GM18909 (cell line): ENCODE results near the gene HERPUD2.
A peak's percentile ranks its signal among the peaks of the same experiment; 100 is the strongest.

ENCODE experiments used
- ATAC-seq: cut with Tn5 transposase; IDR thresholded peaks from one replicate; pipeline ENCODE4 v1.9.1; 2021; ENCODE audit warnings: mild to moderate bottlenecking; ENCODE audit not compliant: unreplicated experiment, poor library complexity

The HERPUD2 gene

DNA sequence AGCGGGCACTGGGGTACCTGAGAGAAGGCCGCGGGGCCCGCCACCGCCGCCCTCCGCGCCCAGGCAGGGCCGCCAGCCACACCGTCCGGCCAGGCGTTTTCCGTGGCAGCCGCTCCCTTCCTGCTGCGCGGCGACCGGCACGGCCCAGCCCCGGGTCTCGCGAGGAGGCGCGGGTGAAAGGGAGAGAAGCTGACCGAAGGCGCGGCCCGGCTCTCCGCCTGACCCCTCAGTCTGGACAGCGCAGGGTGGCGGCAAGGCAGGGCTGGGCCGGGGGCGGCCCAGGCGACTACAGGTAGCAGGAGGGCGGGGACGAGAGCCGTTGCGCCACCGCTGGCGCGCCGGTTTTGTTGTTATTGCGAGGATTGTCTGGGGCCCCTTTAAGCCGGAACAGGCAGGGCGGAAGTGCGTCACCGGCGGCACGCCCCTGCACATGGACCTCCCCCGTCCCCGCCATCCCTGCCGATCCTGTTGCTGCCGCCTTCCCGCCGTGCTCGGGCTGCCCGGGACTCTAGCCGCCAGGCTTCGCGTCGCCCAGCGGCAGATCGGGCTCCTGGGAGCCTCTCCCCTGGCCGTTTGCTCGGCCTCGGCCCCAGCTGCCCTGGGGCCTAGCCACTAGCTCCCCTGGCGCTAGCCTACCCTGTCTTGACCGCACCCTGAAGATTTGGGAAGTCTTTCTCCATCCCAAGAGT is at the start of gene HERPUD2:
Gene HERPUD2 (minus strand): TSS at position 352 of the 689 bp plus-strand sequence. CDS start 805 bp downstream, outside the sequence.
- ATAC-seq, result peak; percentile 91

DNA sequence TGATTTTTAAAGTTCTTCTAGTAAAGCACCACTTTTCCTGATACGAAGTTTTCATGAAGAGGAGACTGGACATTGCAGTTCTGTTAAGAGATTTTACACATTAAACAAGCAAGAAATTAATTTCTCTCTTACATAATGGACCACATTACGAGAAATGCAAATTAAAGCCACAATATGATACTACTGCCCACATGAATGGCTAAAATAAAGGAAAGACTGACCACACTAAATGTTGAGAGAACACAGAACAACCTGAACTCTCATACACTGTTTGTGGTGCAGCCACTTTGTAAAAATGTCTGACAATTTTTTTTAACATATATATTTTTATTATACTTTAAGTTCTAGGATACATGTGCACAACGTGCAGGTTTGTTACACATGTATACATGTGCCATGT is 44.0 kb upstream of the HERPUD2 start:
- ATAC-seq, result no peak

- no peak for ATAC-seq
These were observed 41.8 kb upstream of the HERPUD2 start for GRCh38 chr7:35736725-35737124.

DNA sequence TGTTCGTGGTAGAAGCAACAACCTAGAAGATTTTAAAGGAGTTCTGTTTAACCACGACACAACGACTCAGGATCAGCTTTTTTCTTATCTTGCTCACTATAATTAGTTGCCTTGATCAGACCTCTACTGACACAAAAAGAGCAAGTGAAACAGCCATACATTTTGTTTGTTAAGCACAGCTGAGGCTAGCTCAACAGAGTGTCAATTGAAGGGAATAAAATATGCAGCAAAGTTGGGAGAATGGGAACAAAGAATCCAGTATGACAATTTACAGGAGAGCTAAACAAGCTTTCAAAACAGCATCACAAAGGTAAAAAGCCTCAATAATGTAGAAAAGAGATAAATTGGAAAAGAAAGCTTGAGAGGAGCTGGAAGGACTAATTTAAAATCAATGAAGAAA is 40.5 kb upstream of the HERPUD2 start:
- no peak for ATAC-seq

DNA sequence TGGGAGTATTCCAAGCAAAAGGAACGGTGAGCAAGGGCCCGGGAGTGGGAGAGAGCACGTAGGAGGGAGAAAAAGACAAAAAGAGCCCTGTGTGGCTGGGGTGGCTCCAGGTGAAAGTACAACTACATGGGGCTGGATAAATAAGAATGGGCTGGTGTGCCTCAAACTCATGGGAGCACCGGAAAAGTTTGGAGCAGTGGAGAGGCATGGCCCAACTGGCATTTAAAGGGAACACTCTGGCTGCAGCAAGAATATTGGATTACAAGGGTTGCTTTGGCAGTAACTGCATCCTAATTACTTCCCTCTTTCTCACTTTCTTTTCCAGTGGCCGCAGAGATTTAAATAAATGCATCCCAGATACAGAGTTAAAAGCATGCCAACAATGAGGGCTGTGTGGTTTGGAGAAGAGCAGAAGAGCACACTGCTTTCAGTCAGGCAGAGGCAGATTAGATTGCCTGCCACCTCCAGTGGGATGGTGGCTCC is 39.1 kb upstream of the HERPUD2 start:
- ATAC-seq, result no peak

GRCh38 chr7:35731349-35731748 is 36.4 kb upstream of the HERPUD2 start:
- no peak for ATAC-seq

DNA sequence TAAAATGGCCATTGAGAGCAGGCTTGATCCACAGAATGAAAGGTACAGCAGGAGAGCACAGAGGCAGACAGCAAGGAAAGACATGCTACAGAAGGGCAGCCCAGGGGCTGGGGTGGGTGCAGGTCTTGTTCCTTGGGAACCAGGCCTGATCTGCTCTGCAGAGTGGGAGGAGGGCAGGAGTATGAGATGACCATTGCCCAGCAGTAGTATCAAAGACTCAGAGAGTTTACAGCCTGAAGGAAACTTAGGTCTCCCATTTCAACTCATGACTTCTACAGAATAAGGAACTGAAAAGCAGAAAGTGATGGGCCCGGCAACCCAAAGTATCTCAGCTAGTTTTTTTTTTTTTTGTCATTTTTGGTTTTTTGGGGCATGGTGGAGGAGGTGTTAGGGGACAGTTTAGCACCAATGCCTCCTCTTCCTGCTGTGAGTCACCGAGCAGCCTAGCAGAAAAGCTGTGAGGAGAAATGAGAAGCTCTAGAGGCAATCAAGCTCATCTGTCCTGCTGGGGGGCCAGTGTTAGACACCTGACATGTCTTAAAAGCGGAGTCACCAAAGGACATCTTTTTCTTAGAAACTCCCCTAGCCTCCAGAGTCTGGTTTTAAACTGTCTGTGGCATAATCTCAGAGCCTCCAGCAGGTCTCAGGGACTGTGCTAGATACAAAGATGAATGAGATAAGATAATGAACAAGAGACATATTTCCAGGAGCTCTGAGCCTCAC is 34.3 kb upstream of the HERPUD2 start:
- peak; percentile 59 for ATAC-seq

- no peak for ATAC-seq
These were observed 33.6 kb upstream of the HERPUD2 start for GRCh38 chr7:35728412-35729060.

- ATAC-seq, result peak; percentile 15
These were observed 32.6 kb upstream of the HERPUD2 start for GRCh38 chr7:35727571-35727970.

DNA sequence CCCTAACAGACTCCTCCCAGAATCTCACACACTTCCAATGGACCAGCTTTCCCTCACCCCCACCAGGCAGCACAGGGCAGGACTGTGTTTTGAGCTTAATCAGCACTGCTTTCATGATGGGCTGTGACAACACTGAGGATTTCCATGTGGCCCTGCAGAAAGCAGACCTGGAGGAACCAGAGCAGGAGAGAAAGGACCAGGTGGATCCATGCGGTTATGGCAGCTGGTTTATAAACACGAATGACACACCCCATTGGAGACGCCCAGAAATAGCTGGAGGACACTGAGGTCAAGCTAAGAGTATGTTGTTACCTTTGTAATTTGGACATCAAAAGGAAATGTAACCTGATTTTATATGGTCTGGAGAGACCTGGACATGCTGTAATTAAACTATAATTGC is 31.7 kb upstream of the HERPUD2 start:
- ATAC-seq, result no peak

DNA sequence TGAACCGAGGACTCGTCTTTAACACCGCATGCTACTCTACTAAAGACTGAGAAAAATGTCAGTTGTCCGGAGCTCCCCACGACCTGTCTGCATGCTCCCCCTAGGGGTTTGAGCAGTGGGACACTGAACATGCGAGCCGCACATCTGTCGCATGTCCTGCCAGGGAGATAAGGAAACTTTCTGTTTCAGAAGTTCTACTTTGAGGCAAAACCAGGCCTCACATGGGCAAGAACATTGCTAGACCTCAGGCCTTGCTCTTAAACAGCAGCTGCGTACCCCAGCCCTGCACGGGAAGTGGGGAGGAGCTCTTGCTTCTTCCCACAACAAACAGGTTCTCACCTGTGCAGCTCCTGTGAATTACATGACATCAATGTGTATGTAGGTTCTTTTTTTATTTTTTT is 30.3 kb upstream of the HERPUD2 start:
- peak; percentile 31 for ATAC-seq

DNA sequence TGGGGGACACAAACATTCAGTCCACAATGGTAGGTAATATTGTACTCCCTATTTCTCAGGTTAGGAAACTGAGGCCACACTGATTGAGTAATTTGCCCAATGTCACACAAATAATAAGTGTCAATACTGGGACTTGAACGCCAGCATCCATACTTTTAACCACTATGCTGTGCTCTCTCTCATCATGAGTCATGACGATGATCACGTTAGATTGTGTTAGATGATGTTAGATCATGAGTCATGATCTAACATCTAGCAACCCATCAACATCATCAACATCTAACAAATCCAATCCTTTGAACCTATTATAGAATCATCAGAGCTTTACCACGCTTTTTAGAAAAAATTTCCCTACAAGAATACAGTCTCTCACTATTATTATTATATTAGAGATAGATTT is 28.1 kb upstream of the HERPUD2 start:
- ATAC-seq, result no peak

DNA sequence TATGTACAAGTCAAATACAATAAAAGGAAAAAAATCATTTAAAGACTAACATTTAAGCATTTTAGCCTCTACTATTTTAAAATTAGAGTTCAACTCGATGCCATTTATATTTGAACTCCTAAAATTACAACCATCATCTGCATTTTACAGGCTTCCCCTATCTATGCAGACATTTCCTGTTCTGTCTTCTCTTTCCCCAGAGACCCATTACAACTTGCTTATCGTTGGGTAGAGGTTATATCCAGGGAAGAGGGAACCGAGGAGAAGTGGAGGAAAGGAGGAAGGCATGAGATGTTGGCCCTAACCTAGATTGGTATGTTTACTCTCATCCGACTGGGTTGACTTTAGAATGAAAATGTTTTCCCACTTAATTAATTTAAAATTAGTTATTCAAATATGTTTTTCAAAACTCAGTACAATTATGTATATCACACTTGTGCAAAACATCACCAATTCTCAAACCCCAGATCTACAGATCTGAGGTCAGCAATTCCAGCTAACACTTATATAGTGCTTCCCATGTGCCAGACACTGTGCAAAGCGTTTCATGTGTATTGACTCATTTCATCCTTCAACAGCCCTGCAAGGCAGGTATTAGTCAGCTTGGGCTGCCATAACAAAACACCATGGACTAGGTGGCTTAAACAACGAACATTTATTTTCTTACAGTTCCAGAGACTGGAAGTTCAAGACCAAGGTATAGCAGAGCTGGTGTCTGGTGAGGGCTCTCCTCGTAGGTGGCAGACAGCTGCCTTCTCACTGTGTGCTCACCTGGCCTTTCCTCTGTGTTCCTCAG is 27.3 kb upstream of the HERPUD2 start:
- no peak for ATAC-seq

GRCh38 chr7:35721288-35721687 is 26.4 kb upstream of the HERPUD2 start:
- ATAC-seq, result no peak

GRCh38 chr7:35720849-35721248 is 25.9 kb upstream of the HERPUD2 start:
- ATAC-seq, result no peak

GRCh38 chr7:35720032-35720431 is 25.1 kb upstream of the HERPUD2 start:
- no peak for ATAC-seq

- no peak for ATAC-seq
These were observed 23.1 kb upstream of the HERPUD2 start for GRCh38 chr7:35718047-35718446.

DNA sequence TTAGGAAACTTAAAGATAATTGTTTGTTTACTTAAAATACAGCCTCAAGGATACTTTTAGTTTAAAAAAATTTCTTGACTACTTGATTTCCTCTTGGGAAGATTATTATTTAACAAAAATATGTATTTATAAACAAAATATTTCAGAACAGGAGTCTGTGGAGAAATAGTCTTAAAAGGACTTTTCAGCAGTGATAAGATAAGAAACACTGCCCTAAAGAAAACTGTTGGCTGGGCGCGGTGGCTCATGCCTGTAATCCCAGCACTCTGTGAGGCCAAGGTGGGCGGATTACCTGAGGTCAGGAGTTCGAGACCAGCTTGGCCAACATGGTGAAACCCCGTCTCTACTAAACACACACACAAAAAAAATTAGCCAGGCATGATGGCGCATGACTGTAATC is 22.6 kb upstream of the HERPUD2 start:
- ATAC-seq, result no peak

GRCh38 chr7:35717013-35717412 is 22.1 kb upstream of the HERPUD2 start:
- ATAC-seq, result no peak

DNA sequence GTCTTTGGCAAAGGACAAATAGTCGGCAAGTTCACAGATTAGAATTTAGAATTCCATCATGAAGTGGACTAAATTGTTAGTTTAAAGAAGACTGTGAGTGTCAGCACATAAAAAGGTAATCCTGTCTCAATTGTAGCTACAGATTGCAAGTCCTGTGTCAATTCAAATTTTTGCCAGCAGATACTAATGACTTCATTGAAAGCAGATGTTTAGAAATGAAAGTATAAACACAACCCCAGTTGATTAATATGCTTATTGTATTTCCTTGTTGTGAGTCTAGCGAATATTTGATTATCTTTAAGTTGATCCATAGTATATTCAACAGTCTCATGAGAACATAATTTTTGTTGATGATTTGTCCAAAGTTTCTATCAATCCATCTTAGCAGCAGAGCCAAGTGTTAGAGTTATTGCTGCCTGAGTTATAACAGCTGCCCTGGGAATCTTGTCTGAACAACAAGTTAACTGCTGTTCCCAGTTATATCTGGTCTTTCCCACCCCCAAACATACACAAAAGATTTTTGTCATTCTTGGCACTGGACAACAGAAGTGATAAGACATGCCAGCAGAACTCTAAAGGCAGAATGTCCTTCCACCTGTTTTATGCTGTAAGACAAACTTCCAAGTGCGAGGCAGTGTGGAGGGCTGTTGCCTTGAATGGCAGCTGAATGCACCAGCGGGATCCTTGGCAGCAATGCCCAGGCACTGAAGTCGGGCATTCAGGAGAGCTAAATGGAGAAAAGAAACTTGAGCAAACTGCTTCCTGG is 21.3 kb upstream of the HERPUD2 start:
- ATAC-seq, result no peak
